Measurements from ENCODE around the gene CLINT1. TPM values are rescaled to one million over a fixed set of nuclear protein-coding genes. Genes with fewer than 3 reads are reported as not detected.
"Not testable (repeated sequence)": the region's sequence is repeated elsewhere in the genome, so short reads cannot be mapped to it uniquely, and the experiment has no call there.

The CLINT1 gene
- total RNA-seq, 4 donors from 2014 or later = 48.3 to 84.6 (median 61.7) TPM

DNA sequence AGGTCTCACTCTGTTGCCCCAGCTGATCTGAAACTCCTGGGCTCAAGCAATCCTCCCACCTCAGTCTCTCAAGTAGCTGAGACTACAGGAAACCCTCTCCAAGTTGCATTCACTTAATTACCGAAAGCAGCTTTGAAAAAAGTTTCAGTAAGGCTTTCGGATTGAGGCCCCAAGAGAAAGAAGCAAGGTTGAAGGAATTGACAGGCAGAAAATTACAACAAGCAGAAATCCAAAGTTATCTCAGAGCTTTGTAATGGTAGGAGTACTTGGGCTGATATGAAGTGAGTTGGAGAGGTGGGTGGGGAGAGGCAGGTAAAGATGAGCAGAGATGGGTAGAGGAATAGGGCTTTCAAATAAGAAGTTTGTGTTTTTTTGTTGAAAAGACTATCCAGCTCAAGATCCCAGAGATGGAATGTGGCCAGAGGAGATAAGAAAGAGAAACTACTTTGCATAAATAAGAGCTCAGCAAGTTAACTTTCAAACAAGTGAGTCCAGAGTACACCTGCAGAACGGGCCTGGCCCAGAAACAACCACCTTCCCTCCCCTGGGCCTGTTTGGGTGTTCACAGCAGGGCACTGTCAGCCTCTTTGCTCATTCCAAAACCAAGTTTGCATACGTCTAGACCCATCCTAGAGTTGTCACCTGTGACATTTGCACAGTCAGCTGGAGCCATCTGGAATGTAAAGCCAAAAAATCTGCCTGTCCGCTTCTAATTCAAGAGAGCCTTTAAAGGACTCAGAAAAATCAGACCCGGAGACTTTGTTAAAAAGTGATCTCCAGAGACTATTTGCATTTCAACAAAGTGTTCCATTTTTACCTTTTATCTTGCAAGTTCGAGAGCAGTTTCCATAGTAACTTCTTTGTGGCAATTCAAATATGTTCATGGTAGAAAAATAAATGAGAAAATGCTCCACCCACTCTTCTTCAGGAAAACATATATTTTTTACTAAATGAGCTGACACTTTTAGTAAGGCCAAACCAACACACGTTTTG is 2.2 kb upstream of the CLINT1 start:
- DNase-seq (ENCODE audit: low spot score in 2 of 2) = no peak
- TF ChIP-seq POLR2A (IDR thresholded peaks at IDR 0.05) (no peak), EP300 (IDR thresholded peaks at IDR 0.05) (no peak)
- TF ChIP-seq, protein P1, sequence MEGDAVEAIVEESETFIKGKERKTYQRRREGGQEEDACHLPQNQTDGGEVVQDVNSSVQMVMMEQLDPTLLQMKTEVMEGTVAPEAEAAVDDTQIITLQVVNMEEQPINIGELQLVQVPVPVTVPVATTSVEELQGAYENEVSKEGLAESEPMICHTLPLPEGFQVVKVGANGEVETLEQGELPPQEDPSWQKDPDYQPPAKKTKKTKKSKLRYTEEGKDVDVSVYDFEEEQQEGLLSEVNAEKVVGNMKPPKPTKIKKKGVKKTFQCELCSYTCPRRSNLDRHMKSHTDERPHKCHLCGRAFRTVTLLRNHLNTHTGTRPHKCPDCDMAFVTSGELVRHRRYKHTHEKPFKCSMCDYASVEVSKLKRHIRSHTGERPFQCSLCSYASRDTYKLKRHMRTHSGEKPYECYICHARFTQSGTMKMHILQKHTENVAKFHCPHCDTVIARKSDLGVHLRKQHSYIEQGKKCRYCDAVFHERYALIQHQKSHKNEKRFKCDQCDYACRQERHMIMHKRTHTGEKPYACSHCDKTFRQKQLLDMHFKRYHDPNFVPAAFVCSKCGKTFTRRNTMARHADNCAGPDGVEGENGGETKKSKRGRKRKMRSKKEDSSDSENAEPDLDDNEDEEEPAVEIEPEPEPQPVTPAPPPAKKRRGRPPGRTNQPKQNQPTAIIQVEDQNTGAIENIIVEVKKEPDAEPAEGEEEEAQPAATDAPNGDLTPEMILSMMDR (IDR thresholded peaks at IDR 0.05) = no peak
- H3K27ac ChIP-seq = no peak overlapping the region
- peaks cover 0 to 23% (median 13%) of the 10 kb centered on the region in 4 donors for H3K4me1 ChIP-seq
- no peak overlapping the region for H3K4me3 ChIP-seq
- H3K9me3 ChIP-seq = no peaks in the 10 kb centered on the region
- no peaks in the 10 kb centered on the region for H3K36me3 ChIP-seq
- WGBS, 2 donors = 70 to 76% methylated on average over 8 of the region's 8 CpGs
- H3K27me3 ChIP-seq = no peaks in the 10 kb centered on the region

DNA sequence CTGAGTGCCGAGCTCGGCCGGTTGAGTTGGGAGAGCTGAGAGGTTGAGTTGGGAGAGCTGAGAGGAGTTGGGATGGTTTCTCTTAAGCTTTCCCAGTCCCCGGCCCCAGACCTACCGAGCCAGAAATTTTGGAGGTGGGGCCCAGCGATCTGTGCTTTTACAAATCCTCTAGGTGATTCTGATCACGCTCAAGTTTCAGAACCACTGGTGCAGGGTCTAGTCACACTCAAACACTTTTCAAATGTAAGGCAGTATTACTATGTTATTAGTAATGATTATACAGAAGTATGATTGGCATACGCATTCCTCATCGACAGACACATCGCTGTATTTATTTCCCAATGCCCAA is 256 bp upstream of the CLINT1 start:
- no peak for DNase-seq (ENCODE audit: low spot score in 2 of 2)
- H3K27me3 ChIP-seq = no peaks in the 10 kb centered on the region
- 35 to 49% methylated on average over 7 to 10 of the region's 10 CpGs for WGBS, 2 donors
- H3K4me1 ChIP-seq = peaks cover 0 to 43% (median 13%) of the 10 kb centered on the region in 4 donors
- no peaks in the 10 kb centered on the region for H3K9me3 ChIP-seq
- TF ChIP-seq, protein P1 (IDR thresholded peaks at IDR 0.05) = no peak
- TF ChIP-seq POLR2A (IDR thresholded peaks at IDR 0.05) = peak in 1 of 2 donors; percentile 3
- peak overlapping the region; percentile 80 to 88 (median 84) for H3K27ac ChIP-seq
- no peaks in the 10 kb centered on the region for H3K36me3 ChIP-seq
- peak overlapping the region; percentile 72 to 94 (median 82) for H3K4me3 ChIP-seq

DNA sequence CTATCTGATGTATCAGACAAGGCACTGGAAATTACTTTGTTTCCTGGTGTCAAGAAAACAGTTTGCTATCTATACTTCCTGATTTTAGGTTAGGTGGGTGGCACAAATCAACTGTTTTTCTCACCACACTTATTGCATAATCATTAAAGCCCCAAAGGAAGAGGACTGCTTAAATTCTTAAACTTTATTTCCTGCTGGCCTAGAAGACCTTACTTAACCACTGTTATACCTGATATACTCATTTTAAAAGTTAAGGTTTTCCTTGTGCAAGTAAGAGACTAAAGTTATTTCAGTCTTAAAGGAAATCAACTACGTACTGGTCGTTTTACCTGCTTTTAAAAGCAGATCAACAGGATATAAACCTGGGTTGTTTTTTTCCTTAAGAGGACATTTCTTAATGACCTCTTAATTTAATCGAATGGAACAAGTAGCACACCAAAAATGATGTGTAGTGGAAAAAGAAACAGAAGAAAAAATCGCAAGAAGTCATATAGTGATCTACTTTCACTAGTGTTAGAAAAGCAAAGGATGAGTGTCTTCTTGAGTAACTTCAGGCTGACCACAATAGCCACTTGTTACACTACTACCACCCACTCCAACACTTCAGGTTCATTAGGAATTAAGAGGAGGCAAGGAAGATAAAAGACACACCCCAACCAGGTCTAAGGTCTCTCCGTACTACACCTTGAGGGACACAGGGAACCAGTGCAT is 974 bp downstream of the CLINT1 start:
- no peaks in the 10 kb centered on the region for H3K9me3 ChIP-seq
- WGBS, 2 donors = 7 to 9% methylated on average over 5 of the region's 5 CpGs
- DNase-seq (ENCODE audit: low spot score in 2 of 2) = no peak

DNA sequence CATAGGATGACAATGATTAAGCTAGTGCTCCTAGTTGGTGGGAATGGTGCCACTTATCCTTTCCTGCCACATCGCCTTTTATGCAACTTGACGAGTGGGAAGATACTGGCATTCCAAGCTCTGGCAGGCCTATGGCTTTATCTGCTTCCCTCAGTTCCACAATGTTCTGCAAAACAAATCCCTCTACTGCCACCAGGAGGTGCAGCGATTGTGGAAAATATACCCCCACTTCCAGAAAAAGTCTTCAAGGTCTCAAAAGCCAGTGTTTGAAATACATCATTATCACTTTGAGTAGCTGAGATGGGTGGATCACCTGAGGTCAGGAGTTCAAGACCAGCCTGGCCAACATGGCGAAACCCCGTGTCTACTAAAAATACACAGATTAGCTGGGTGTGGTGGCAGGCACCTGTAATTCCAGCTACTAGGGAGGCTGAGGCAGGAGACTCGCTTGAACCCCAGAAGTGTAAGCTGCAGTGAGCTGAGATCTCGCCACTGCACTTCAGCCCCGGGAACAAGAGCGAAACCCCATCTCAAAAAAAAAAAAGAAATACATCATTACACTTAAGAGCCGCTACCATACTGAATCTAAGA is 3.4 kb downstream of the CLINT1 start:
- H3K27ac ChIP-seq = no peak overlapping the region
- H3K4me3 ChIP-seq = no peak overlapping the region
- H3K27me3 ChIP-seq = no peaks in the 10 kb centered on the region
- H3K4me1 ChIP-seq = peaks cover 0 to 43% (median 13%) of the 10 kb centered on the region in 4 donors
- H3K36me3 ChIP-seq = no peaks in the 10 kb centered on the region
- TF ChIP-seq POLR2A (IDR thresholded peaks at IDR 0.05) (no peak), EP300 (IDR thresholded peaks at IDR 0.05) (no peak)
- TF ChIP-seq, protein P1 (IDR thresholded peaks at IDR 0.05) = peak in 4 of 5 experiments; percentile 42 to 64 (median 48)
- 64 to 66% methylated on average over 10 of the region's 10 CpGs for WGBS, 2 donors
- H3K9me3 ChIP-seq = no peaks in the 10 kb centered on the region
- peak in 1 of 2 donors; percentile 56 for DNase-seq (ENCODE audit: low spot score in 2 of 2)

More for the DNA sequence above, 974 bp downstream of the CLINT1 start:
- H3K4me3 ChIP-seq = peak overlapping the region; percentile 72 to 94 (median 82)
- no peaks in the 10 kb centered on the region for H3K27me3 ChIP-seq
- peak overlapping the region; percentile 80 to 88 (median 84) for H3K27ac ChIP-seq
- H3K36me3 ChIP-seq = no peaks in the 10 kb centered on the region
- H3K4me1 ChIP-seq = peaks cover 0 to 43% (median 13%) of the 10 kb centered on the region in 4 donors
- TF ChIP-seq EP300 (IDR thresholded peaks at IDR 0.05) (no peak), POLR2A (IDR thresholded peaks at IDR 0.05) (no peak)
- TF ChIP-seq, protein P1 (IDR thresholded peaks at IDR 0.05) = no peak

DNA sequence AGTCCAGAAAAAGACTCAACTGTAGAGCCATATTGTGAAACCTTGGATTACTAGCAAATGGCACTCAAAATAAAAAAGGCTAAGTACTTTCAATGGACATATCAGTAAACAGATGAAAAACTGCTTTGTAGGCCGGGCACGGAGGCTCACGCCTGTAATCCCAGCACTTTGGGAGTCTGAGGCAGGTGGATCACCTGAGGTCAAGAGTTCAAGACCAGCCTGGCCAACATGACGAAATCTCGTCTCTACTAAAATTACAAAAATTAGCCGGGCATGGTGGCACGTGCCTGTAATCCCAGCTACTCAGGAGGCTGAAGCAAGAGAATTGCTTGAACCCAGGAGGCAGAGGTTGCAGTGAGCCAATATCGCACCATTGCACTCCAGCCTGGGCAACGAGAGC is 5.6 kb downstream of the CLINT1 start:
- H3K9me3 ChIP-seq; H3K27me3 ChIP-seq; H3K27ac ChIP-seq; H3K36me3 ChIP-seq; DNase-seq (ENCODE audit: low spot score in 2 of 2); H3K4me3 ChIP-seq: not testable (repeated sequence)
- 94 to 95% methylated on average over 9 of the region's 9 CpGs for WGBS, 2 donors
- peaks cover 0 to 40% (median 13%) of the 10 kb centered on the region in 4 donors for H3K4me1 ChIP-seq

Measured in tibial nerve (tissue), 4 donors.